ENCODE data around the gene CLSTN3.

GRCh38 chr12:7142809-7143465, 12.8 kb downstream of the CLSTN3 start:
- TF ChIP-seq EZH2phosphoT487 (IDR thresholded peaks at IDR 0.05; ENCODE audit: borderline replicate concordance, low read depth) (no peak), EP300 (IDR thresholded peaks at IDR 0.05; ENCODE audit: borderline replicate concordance in 1 of 2, low read depth in 1 of 2, low read length in 1 of 2) (no peak), JUND (IDR thresholded peaks at IDR 0.05) (no peak), CTCF (IDR thresholded peaks at IDR 0.05) (no peak), TAF1 (IDR thresholded peaks at IDR 0.05; ENCODE audit: borderline replicate concordance, low read depth, low read length) (no peak), GABPA (IDR thresholded peaks at IDR 0.05; ENCODE audit: low read depth) (no peak), RAD21 (IDR thresholded peaks at IDR 0.05; ENCODE audit: low read length) (no peak), USF2 (IDR thresholded peaks at IDR 0.05; ENCODE audit: borderline replicate concordance, low read depth, low read length) (no peak)

Data from SK-N-SH (cell line).